CMK (cell line): ENCODE results near the gene SMURF1.

ENCODE experiments used
- DNase-seq: peaks from one replicate; pipeline ENCODE4 v3.0.0-alpha.2; 2010; ENCODE audit warnings: low read depth

Gene SMURF1

GRCh38 chr7:98984126-98984525 is 159.8 kb downstream of the SMURF1 start:
- no peak for DNase-seq

- no peak for DNase-seq
These were observed 161.2 kb downstream of the SMURF1 start for GRCh38 chr7:98982686-98983085.

- DNase-seq: no peak
These were observed 162.2 kb downstream of the SMURF1 start for GRCh38 chr7:98981701-98982100.

- DNase-seq: no peak
These were observed 165.2 kb downstream of the SMURF1 start for GRCh38 chr7:98978672-98979071.
